Esophagus muscularis mucosa (tissue), 4 donors: ENCODE data around the gene VAPA. TPM values are rescaled to one million over a fixed set of nuclear protein-coding genes. Genes with fewer than 3 reads are reported as not detected.
"Not testable (repeated sequence)": the region's sequence is repeated elsewhere in the genome, so short reads cannot be mapped to it uniquely, and the experiment has no call there.

Source experiments
- DNase-seq: peaks from one replicate; pipeline ENCODE4 v3.0.0-alpha.2; 2017; ENCODE audit errors: extremely low spot score
- H3K27ac ChIP-seq, 4 donors: fragments of 200-600 bp; sonication (generic); replicated peaks in 1 of 4; 1 replicate in 3 of 4; 2 replicates in 1 of 4; pipeline ENCODE4 v1.5.1; 2016 to 2019; ENCODE audit warnings: mild to moderate bottlenecking in 1 of 4
- H3K27me3 ChIP-seq, 4 donors: fragments of 200-600 bp; sonication (generic); one replicate each; pipeline versions ENCODE4 v1.5.1 to v1.6.0; 2016 to 2019
- H3K36me3 ChIP-seq, 4 donors: fragments of 200-600 bp; sonication (generic); one replicate each; pipeline ENCODE4 v1.5.1; 2016 to 2019
- H3K4me1 ChIP-seq, 4 donors: fragments of 200-600 bp; sonication (generic); one replicate each; pipeline ENCODE4 v1.5.1; 2016 to 2019
- H3K4me3 ChIP-seq, 4 donors: fragments of 200-600 bp; sonication (generic); 1 replicate in 2 of 4; 2 replicates in 2 of 4; pipeline ENCODE4 v1.5.1; 2016 to 2019; ENCODE audit warnings: mild to moderate bottlenecking in 4 of 4, moderate library complexity in 1 of 4
- H3K9me3 ChIP-seq, 4 donors: fragments of 200-600 bp; sonication (generic); 1 replicate in 3 of 4; 2 replicates in 1 of 4; pipeline ENCODE4 v1.5.1; 2016 to 2019
- CTCF ChIP-seq, 3 experiments: fragments of 200-600 bp in 2 of 3; fragments of 450-650 bp in 1 of 3; sonication (generic) in 2 of 3; IDR thresholded peaks; one replicate each; pipeline ENCODE4 v1.5.1; 2017 to 2019; ENCODE audit warnings: antibody characterized with exemption in 3 of 3, mild to moderate bottlenecking in 2 of 3, moderate library complexity in 1 of 3
- EP300 ChIP-seq: sonication (generic); formaldehyde crosslinking; IDR thresholded peaks from one replicate; pipeline ENCODE4 v1.6.1; 2017; ENCODE audit warnings: antibody characterized with exemption
- POLR2A ChIP-seq: fragments of 450-650 bp; IDR thresholded peaks from one replicate; pipeline ENCODE4 v1.6.1; 2017; ENCODE audit warnings: antibody characterized with exemption, moderate library complexity, mild to moderate bottlenecking, low read depth
- POLR2AphosphoS5 ChIP-seq, 2 donors: sonication (generic); formaldehyde crosslinking; IDR thresholded peaks; one replicate each; pipeline ENCODE4 v1.6.1; 2017; ENCODE audit warnings: antibody characterized with exemption in 2 of 2
- WGBS: methylation state at CpG from one replicate; pipeline ENCODE4 v1.1.5; 2018; 5-methylcytosine and 5-hydroxymethylcytosine counted together
- intact Hi-C: fragments of 100-400 bp; cut with DNase I; formaldehyde crosslinking; loops from one replicate; pipeline ENCODE4 v1.15.1; 2023
- total RNA-seq, 4 donors: library from RNA; depleted of rRNA; stranded (reverse); fragments of >200 nt; gene quantifications; one replicate each; pipeline versions ENCODE4 v1.1.0 to v1.2.1, GENCODE V29; 2016

Gene VAPA
- total RNA-seq, 4 donors from 2014 or later, result 198 to 336 (median 260) TPM

- no peaks in the 10 kb centered on the region for H3K9me3 ChIP-seq
- H3K27me3 ChIP-seq, result no peaks in the 10 kb centered on the region
- H3K4me3 ChIP-seq, result no peak overlapping the region
- no peaks in the 10 kb centered on the region for H3K36me3 ChIP-seq
- TF ChIP-seq POLR2A (no peak), CTCF (IDR thresholded peaks at IDR 0.05) (no peak), POLR2AphosphoS5 (IDR thresholded peaks at IDR 0.05) (no peak), EP300 (no peak)
- DNase-seq, result no peak
- intact Hi-C loops, result no loop called here
- 93% methylated on average over 7 of the region's 7 CpGs for WGBS
- no peak overlapping the region for H3K27ac ChIP-seq
- H3K4me1 ChIP-seq, result no peaks in the 10 kb centered on the region
Measured at GRCh38 chr18:9900699-9901098, 13.1 kb upstream of the VAPA start.

- DNase-seq, result no peak
- TF ChIP-seq CTCF (IDR thresholded peaks at IDR 0.05) (no peak), POLR2A (no peak), POLR2AphosphoS5 (IDR thresholded peaks at IDR 0.05) (no peak), EP300 (no peak)
- Histone ChIP-seq H3K27me3 (no peaks in the 10 kb centered on the region), H3K9me3 (no peaks in the 10 kb centered on the region), H3K4me1 (no peaks in the 10 kb centered on the region), H3K27ac (no peak overlapping the region), H3K36me3 (no peaks in the 10 kb centered on the region), H3K4me3 (no peak overlapping the region)
- 88% methylated on average over 3 of the region's 3 CpGs for WGBS
- intact Hi-C loops, result no loop called here
Measured at GRCh38 chr18:9901377-9901776, 12.4 kb upstream of the VAPA start.

GRCh38 chr18:9902264-9902663 is 11.6 kb upstream of the VAPA start:
- H3K4me1 ChIP-seq, H3K4me3 ChIP-seq, H3K27me3 ChIP-seq, H3K36me3 ChIP-seq, intact Hi-C loops, DNase-seq, H3K27ac ChIP-seq, H3K9me3 ChIP-seq: not testable (repeated sequence)
- WGBS, result 95% methylated on average over 14 of the region's 14 CpGs

GRCh38 chr18:9902832-9903231 is 11.0 kb upstream of the VAPA start:
- H3K27me3 ChIP-seq, result no peaks in the 10 kb centered on the region
- H3K9me3 ChIP-seq, result no peaks in the 10 kb centered on the region
- H3K4me1 ChIP-seq, result no peaks in the 10 kb centered on the region
- no peak for DNase-seq
- TF ChIP-seq POLR2AphosphoS5 (IDR thresholded peaks at IDR 0.05), result no peak
- no peak for TF ChIP-seq POLR2A
- TF ChIP-seq CTCF (IDR thresholded peaks at IDR 0.05), result no peak
- no peak for TF ChIP-seq EP300
- H3K27ac ChIP-seq, result no peak overlapping the region
- H3K36me3 ChIP-seq, result no peaks in the 10 kb centered on the region
- H3K4me3 ChIP-seq, result no peak overlapping the region
- 80% methylated on average over 10 of the region's 10 CpGs for WGBS
- intact Hi-C loops, result no loop called here

GRCh38 chr18:9905401-9905922 is 8.4 kb upstream of the VAPA start:
- WGBS, result 70% methylated on average over 5 of the region's 5 CpGs
- Histone ChIP-seq H3K27me3 (no peaks in the 10 kb centered on the region), H3K4me3 (no peak overlapping the region), H3K9me3 (no peaks in the 10 kb centered on the region), H3K4me1 (no peaks in the 10 kb centered on the region), H3K36me3 (no peaks in the 10 kb centered on the region), H3K27ac (no peak overlapping the region)
- no peak for DNase-seq
- intact Hi-C loops, result loop anchor here (5.0 kb wide), 1 partner anchor 43 kb away; no protein-coding TSS in a partner anchor
- no peak for TF ChIP-seq POLR2A
- no peak for TF ChIP-seq POLR2AphosphoS5 (IDR thresholded peaks at IDR 0.05)
- TF ChIP-seq CTCF (IDR thresholded peaks at IDR 0.05), result no peak
- TF ChIP-seq EP300, result no peak
